Left lobe of liver (tissue), 2 donors: ENCODE results near the gene ADM2. TPM values are rescaled to one million over a fixed set of nuclear protein-coding genes. Genes with fewer than 3 reads are reported as not detected.
"Not testable (repeated sequence)": the region's sequence is repeated elsewhere in the genome, so short reads cannot be mapped to it uniquely, and the experiment has no call there.

ENCODE experiments used
- ATAC-seq: fragments of 200-7000 bp; cut with Tn5 transposase; one replicate; pipeline ENCODE4 v1.9.1; 2020; ENCODE audit warnings: mild to moderate bottlenecking, moderate library complexity
- DNase-seq: peaks from one replicate; pipeline ENCODE4 v3.0.0-alpha.2; 2020; ENCODE audit warnings: low spot score
- total RNA-seq: library from RNA; stranded (reverse); gene quantifications from one replicate; pipeline ENCODE4 v1.2.1, GENCODE V29; 2021
- donor health status: DM: no; HTN: no; CAD: no; lungs with moderate emphysema.
- donor health status: DM: no; HTN: yes; CAD: no.

ADM2 gene
- total RNA-seq, 1 donor from 2014 or later = 1.3 TPM

- DNase-seq = not testable (repeated sequence)
Measured at GRCh38 chr22:50533856-50534711, 52.7 kb downstream of the ADM2 start.

GRCh38 chr22:50535113-50535512, 53.8 kb downstream of the ADM2 start:
- DNase-seq (no peak), ATAC-seq (no peak)

More at GRCh38 chr22:50533856-50534711, 52.7 kb downstream of the ADM2 start:
- not testable (repeated sequence) for ATAC-seq

Other genes starting within 250 kb of the ADM2 start
- 21.3 TPM for gene TUBGCP6, start 236.5 kb upstream of the ADM2 start, total RNA-seq
- gene HDAC10, start 230.3 kb upstream of the ADM2 start, total RNA-seq = 33.3 TPM
- 5.0 TPM for gene MAPK12, start 219.9 kb upstream of the ADM2 start, total RNA-seq
- gene MAPK11, start 211.2 kb upstream of the ADM2 start, total RNA-seq = 8.2 TPM
- 187 TPM for gene PLXNB2, start 173.9 kb upstream of the ADM2 start, total RNA-seq
- gene DENND6B, start 154.5 kb upstream of the ADM2 start, total RNA-seq = 1.8 TPM
- gene PPP6R2, start 138.2 kb upstream of the ADM2 start, total RNA-seq = 65.4 TPM
- gene SBF1, start 6.5 kb upstream of the ADM2 start, total RNA-seq = 31.2 TPM
- gene MIOX, start 5.3 kb downstream of the ADM2 start, total RNA-seq = not detected
- 50.2 TPM for gene LMF2, start 26.2 kb downstream of the ADM2 start, total RNA-seq
- 18.8 TPM for gene NCAPH2, start 26.7 kb downstream of the ADM2 start, total RNA-seq
- not detected for gene SCO2, start 44.1 kb downstream of the ADM2 start, total RNA-seq
- gene TYMP, start 48.5 kb downstream of the ADM2 start, total RNA-seq = 80.0 TPM
- 0.05 TPM for gene KLHDC7B, start 64.4 kb downstream of the ADM2 start, total RNA-seq
- gene SYCE3, start 81.4 kb downstream of the ADM2 start, total RNA-seq = 0.45 TPM
- 24.7 TPM for gene CPT1B, start 96.9 kb downstream of the ADM2 start, total RNA-seq
- 32.6 TPM for gene CHKB, start 101.3 kb downstream of the ADM2 start, total RNA-seq
- 0.53 TPM for gene MAPK8IP2, start 119.2 kb downstream of the ADM2 start, total RNA-seq
- gene ARSA, start 146.6 kb downstream of the ADM2 start, total RNA-seq = 49.0 TPM
- gene SHANK3, start 191.3 kb downstream of the ADM2 start, total RNA-seq = 22.8 TPM